ENCODE measurements around the gene C9orf152. TPM values are rescaled to one million over a fixed set of nuclear protein-coding genes. Genes with fewer than 3 reads are reported as not detected.
"Not testable (repeated sequence)": the region's sequence is repeated elsewhere in the genome, so short reads cannot be mapped to it uniquely, and the experiment has no call there.

C9orf152 gene
- polyA plus RNA-seq, 4 donors: 6.5 to 25.7 (median 10.9) TPM

- H3K36me3 ChIP-seq (ENCODE audit: control insufficient read depth in 3 of 3, insufficient read depth in 2 of 3, low read depth in 1 of 3, low read length in 3 of 3): no peaks in the 10 kb centered on the region
- peaks cover 0 to 3% of the 10 kb centered on the region in 2 donors for H3K9me3 ChIP-seq (ENCODE audit: control insufficient read depth in 2 of 2, insufficient read depth in 1 of 2, low read depth in 1 of 2, low read length in 1 of 2)
- WGBS, 3 donors: 21 to 61% (median 36%) methylated on average over 10 of the region's 10 CpGs
- peak overlapping the region in 1 of 3 donors; percentile 60 for H3K27ac ChIP-seq (ENCODE audit: low read depth in 1 of 3, low read length in 2 of 3)
- no peak overlapping the region for H3K4me3 ChIP-seq (ENCODE audit: low read depth in 1 of 3, low read length in 3 of 3)
- H3K4me1 ChIP-seq (ENCODE audit: control insufficient read depth in 3 of 3, insufficient read depth in 2 of 3, low read depth in 1 of 3, low read length in 2 of 3): peaks cover 0 to 14% (median 3%) of the 10 kb centered on the region in 3 donors
- FAIRE-seq (no peak), DNase-seq (peak; percentile 28 to 69)
- no peaks in the 10 kb centered on the region for H3K27me3 ChIP-seq (ENCODE audit: control insufficient read depth in 3 of 3, insufficient read depth in 3 of 3, low read length in 3 of 3)
These were observed 5.6 kb upstream of the C9orf152 start for GRCh38 chr9:110213413-110214044.

GRCh38 chr9:110207071-110207641, 803 bp downstream of the C9orf152 start:
- FAIRE-seq: no peak
- 17 to 53% (median 37%) methylated on average over 6 of the region's 6 CpGs for WGBS, 3 donors
- Histone ChIP-seq H3K4me3 (ENCODE audit: low read depth in 1 of 3, low read length in 3 of 3) (peak overlapping the region; percentile 2 to 24 (median 10)), H3K4me1 (ENCODE audit: control insufficient read depth in 3 of 3, insufficient read depth in 2 of 3, low read depth in 1 of 3, low read length in 2 of 3) (peaks cover 0 to 23% (median 4%) of the 10 kb centered on the region in 3 donors), H3K9me3 (ENCODE audit: control insufficient read depth in 2 of 2, insufficient read depth in 1 of 2, low read depth in 1 of 2, low read length in 1 of 2) (peaks cover 0 to 3% of the 10 kb centered on the region in 2 donors), H3K27me3 (ENCODE audit: control insufficient read depth in 3 of 3, insufficient read depth in 3 of 3, low read length in 3 of 3) (peaks cover 0 to 4% (median 0%) of the 10 kb centered on the region in 3 donors), H3K27ac (ENCODE audit: low read depth in 1 of 3, low read length in 2 of 3) (peak overlapping the region; percentile 26 to 86 (median 66)), H3K36me3 (ENCODE audit: control insufficient read depth in 3 of 3, insufficient read depth in 2 of 3, low read depth in 1 of 3, low read length in 3 of 3) (no peaks in the 10 kb centered on the region)
- peak; percentile 53 to 74 for DNase-seq

GRCh38 chr9:110206389-110206788, 1.6 kb downstream of the C9orf152 start:
- Histone ChIP-seq H3K36me3 (ENCODE audit: control insufficient read depth in 3 of 3, insufficient read depth in 2 of 3, low read depth in 1 of 3, low read length in 3 of 3) (no peaks in the 10 kb centered on the region), H3K9me3 (ENCODE audit: control insufficient read depth in 2 of 2, insufficient read depth in 1 of 2, low read depth in 1 of 2, low read length in 1 of 2) (peaks cover 0 to 3% of the 10 kb centered on the region in 2 donors), H3K27me3 (ENCODE audit: control insufficient read depth in 3 of 3, insufficient read depth in 3 of 3, low read length in 3 of 3) (peaks cover 0 to 4% (median 0%) of the 10 kb centered on the region in 3 donors), H3K4me1 (ENCODE audit: control insufficient read depth in 3 of 3, insufficient read depth in 2 of 3, low read depth in 1 of 3, low read length in 2 of 3) (peaks cover 0 to 23% (median 4%) of the 10 kb centered on the region in 3 donors), H3K4me3 (ENCODE audit: low read depth in 1 of 3, low read length in 3 of 3) (peak overlapping the region; percentile 2 to 24 (median 10)), H3K27ac (ENCODE audit: low read depth in 1 of 3, low read length in 2 of 3) (peak overlapping the region; percentile 26 to 86 (median 66))
- FAIRE-seq (no peak), DNase-seq (no peak)
- 8 to 53% (median 38%) methylated on average over 1 of the region's 1 CpG for WGBS, 3 donors

GRCh38 chr9:110205612-110206011, 2.3 kb downstream of the C9orf152 start:
- H3K4me1 ChIP-seq (ENCODE audit: control insufficient read depth in 3 of 3, insufficient read depth in 2 of 3, low read depth in 1 of 3, low read length in 2 of 3): peaks cover 1 to 30% (median 4%) of the 10 kb centered on the region in 3 donors
- H3K27ac ChIP-seq (ENCODE audit: low read depth in 1 of 3, low read length in 2 of 3): peak overlapping the region in 1 of 3 donors; percentile 5
- DNase-seq: peak in 1 of 2 donors; percentile 84
- 9 to 55% (median 26%) methylated on average over 5 of the region's 5 CpGs for WGBS, 3 donors
- H3K9me3 ChIP-seq (ENCODE audit: control insufficient read depth in 2 of 2, insufficient read depth in 1 of 2, low read depth in 1 of 2, low read length in 1 of 2); H3K36me3 ChIP-seq (ENCODE audit: control insufficient read depth in 3 of 3, insufficient read depth in 2 of 3, low read depth in 1 of 3, low read length in 3 of 3); FAIRE-seq; H3K27me3 ChIP-seq (ENCODE audit: control insufficient read depth in 3 of 3, insufficient read depth in 3 of 3, low read length in 3 of 3): not testable (repeated sequence)
- H3K4me3 ChIP-seq (ENCODE audit: low read depth in 1 of 3, low read length in 3 of 3): peak overlapping the region in 2 of 3 donors; percentile 0 to 13

- 18 to 60% (median 39%) methylated on average over 6 of the region's 6 CpGs for WGBS, 3 donors
- no peak for FAIRE-seq
- no peaks in the 10 kb centered on the region for H3K27me3 ChIP-seq (ENCODE audit: control insufficient read depth in 3 of 3, insufficient read depth in 3 of 3, low read length in 3 of 3)
- H3K27ac ChIP-seq (ENCODE audit: low read depth in 1 of 3, low read length in 2 of 3): peak overlapping the region in 2 of 3 donors; percentile 2 to 16
- no peaks in the 10 kb centered on the region for H3K9me3 ChIP-seq (ENCODE audit: control insufficient read depth in 2 of 2, insufficient read depth in 1 of 2, low read depth in 1 of 2, low read length in 1 of 2)
- no peak for DNase-seq
- peaks cover 8 to 34% (median 9%) of the 10 kb centered on the region in 3 donors for H3K4me1 ChIP-seq (ENCODE audit: control insufficient read depth in 3 of 3, insufficient read depth in 2 of 3, low read depth in 1 of 3, low read length in 2 of 3)
- H3K36me3 ChIP-seq (ENCODE audit: control insufficient read depth in 3 of 3, insufficient read depth in 2 of 3, low read depth in 1 of 3, low read length in 3 of 3): peaks cover 0 to 7% (median 0%) of the 10 kb centered on the region in 3 donors
- H3K4me3 ChIP-seq (ENCODE audit: low read depth in 1 of 3, low read length in 3 of 3): no peak overlapping the region
These were observed 5.7 kb downstream of the C9orf152 start for GRCh38 chr9:110202232-110202631.

- Histone ChIP-seq H3K4me3 (ENCODE audit: low read depth in 1 of 3, low read length in 3 of 3) (no peak overlapping the region), H3K27ac (ENCODE audit: low read depth in 1 of 3, low read length in 2 of 3) (peak overlapping the region in 2 of 3 donors; percentile 60 to 63), H3K4me1 (ENCODE audit: control insufficient read depth in 3 of 3, insufficient read depth in 2 of 3, low read depth in 1 of 3, low read length in 2 of 3) (peaks cover 8 to 27% (median 13%) of the 10 kb centered on the region in 3 donors), H3K36me3 (ENCODE audit: control insufficient read depth in 3 of 3, insufficient read depth in 2 of 3, low read depth in 1 of 3, low read length in 3 of 3) (peaks cover 0 to 7% (median 0%) of the 10 kb centered on the region in 3 donors), H3K9me3 (ENCODE audit: control insufficient read depth in 2 of 2, insufficient read depth in 1 of 2, low read depth in 1 of 2, low read length in 1 of 2) (peaks cover 0 to 2% of the 10 kb centered on the region in 2 donors), H3K27me3 (ENCODE audit: control insufficient read depth in 3 of 3, insufficient read depth in 3 of 3, low read length in 3 of 3) (no peaks in the 10 kb centered on the region)
- DNase-seq: peak; percentile 70 to 73
- 26 to 58% (median 37%) methylated on average over 2 of the region's 2 CpGs for WGBS, 3 donors
- no peak for FAIRE-seq
These were observed 8.3 kb downstream of the C9orf152 start for GRCh38 chr9:110199643-110200042.

- Histone ChIP-seq H3K4me1 (ENCODE audit: control insufficient read depth in 3 of 3, insufficient read depth in 2 of 3, low read depth in 1 of 3, low read length in 2 of 3) (peaks cover 8 to 34% (median 18%) of the 10 kb centered on the region in 3 donors), H3K36me3 (ENCODE audit: control insufficient read depth in 3 of 3, insufficient read depth in 2 of 3, low read depth in 1 of 3, low read length in 3 of 3) (peaks cover 0 to 7% (median 0%) of the 10 kb centered on the region in 3 donors), H3K9me3 (ENCODE audit: control insufficient read depth in 2 of 2, insufficient read depth in 1 of 2, low read depth in 1 of 2, low read length in 1 of 2) (peaks cover 0 to 3% of the 10 kb centered on the region in 2 donors), H3K27me3 (ENCODE audit: control insufficient read depth in 3 of 3, insufficient read depth in 3 of 3, low read length in 3 of 3) (no peaks in the 10 kb centered on the region), H3K4me3 (ENCODE audit: low read depth in 1 of 3, low read length in 3 of 3) (no peak overlapping the region), H3K27ac (ENCODE audit: low read depth in 1 of 3, low read length in 2 of 3) (peak overlapping the region; percentile 55 to 76 (median 73))
- DNase-seq: no peak
- no peak for FAIRE-seq
- WGBS, 3 donors: 64 to 85% (median 68%) methylated on average over 12 of the region's 12 CpGs
These were observed 9.6 kb downstream of the C9orf152 start for GRCh38 chr9:110198357-110198756.

- Histone ChIP-seq H3K4me3 (ENCODE audit: low read depth in 1 of 3, low read length in 3 of 3) (no peak overlapping the region), H3K27ac (ENCODE audit: low read depth in 1 of 3, low read length in 2 of 3) (peak overlapping the region; percentile 55 to 76 (median 73)), H3K36me3 (ENCODE audit: control insufficient read depth in 3 of 3, insufficient read depth in 2 of 3, low read depth in 1 of 3, low read length in 3 of 3) (peaks cover 0 to 7% (median 0%) of the 10 kb centered on the region in 3 donors), H3K9me3 (ENCODE audit: control insufficient read depth in 2 of 2, insufficient read depth in 1 of 2, low read depth in 1 of 2, low read length in 1 of 2) (peaks cover 0 to 3% of the 10 kb centered on the region in 2 donors), H3K27me3 (ENCODE audit: control insufficient read depth in 3 of 3, insufficient read depth in 3 of 3, low read length in 3 of 3) (no peaks in the 10 kb centered on the region), H3K4me1 (ENCODE audit: control insufficient read depth in 3 of 3, insufficient read depth in 2 of 3, low read depth in 1 of 3, low read length in 2 of 3) (peaks cover 6 to 36% (median 18%) of the 10 kb centered on the region in 3 donors)
- FAIRE-seq (no peak), DNase-seq (peak; percentile 61 to 76)
- WGBS, 3 donors: 29 to 62% (median 41%) methylated on average over 11 of the region's 11 CpGs
These were observed 10.4 kb downstream of the C9orf152 start for GRCh38 chr9:110197330-110198187.

All from small intestine (tissue), 7 donors.